IPS-18a (cell line): ENCODE results near the gene NOC2L.
"Not testable (repeated sequence)": the region's sequence is repeated elsewhere in the genome, so short reads cannot be mapped to it uniquely, and the experiment has no call there.

Experiments
- H3K27ac ChIP-seq: one replicate; pipeline ENCODE4 v1.5.1; 2013; ENCODE audit warnings: low read length
- H3K27me3 ChIP-seq: one replicate; pipeline ENCODE4 v1.6.1; 2013; ENCODE audit warnings: mild to moderate bottlenecking, low read length; ENCODE audit not compliant: control insufficient read depth, insufficient read depth
- H3K36me3 ChIP-seq: one replicate; pipeline ENCODE4 v1.6.1; 2013; ENCODE audit warnings: low read depth, low read length; ENCODE audit not compliant: control insufficient read depth
- H3K4me1 ChIP-seq: one replicate; pipeline ENCODE4 v1.6.1; 2013; ENCODE audit warnings: low read depth, low read length; ENCODE audit not compliant: control insufficient read depth
- H3K4me3 ChIP-seq: one replicate; pipeline ENCODE4 v1.5.1; 2013; ENCODE audit warnings: low read length
- H3K9ac ChIP-seq: one replicate; pipeline ENCODE4 v1.6.1; 2013; ENCODE audit warnings: mild to moderate bottlenecking, low read length, moderate library complexity
- H3K9me3 ChIP-seq: one replicate; pipeline ENCODE4 v1.6.1; 2013; ENCODE audit warnings: low read depth, low read length; ENCODE audit not compliant: control insufficient read depth

NOC2L gene

DNA sequence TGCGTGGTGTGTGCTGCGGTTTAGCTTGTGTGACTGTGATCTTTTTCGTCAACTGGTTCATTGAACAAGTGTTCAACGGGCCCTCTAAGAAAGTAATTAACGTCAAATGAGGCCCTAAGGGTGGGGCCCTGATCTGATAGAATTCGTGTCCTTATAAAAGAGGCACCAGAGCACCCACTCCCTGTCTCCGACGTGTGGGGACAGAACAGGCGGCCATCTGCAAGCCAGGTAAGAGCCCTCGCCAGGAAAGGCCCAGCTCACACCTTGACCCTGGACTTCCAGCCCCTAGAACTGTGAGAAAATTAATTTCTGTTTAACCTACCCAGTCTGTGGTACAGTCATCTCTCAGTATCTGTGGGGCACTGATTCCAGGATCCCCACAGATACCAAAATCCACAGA, 55.8 kb downstream of the NOC2L start:
- no peak overlapping the region for H3K27ac ChIP-seq
- H3K9ac ChIP-seq: no peak overlapping the region
- no peaks in the 10 kb centered on the region for H3K9me3 ChIP-seq
- H3K36me3 ChIP-seq: no peaks in the 10 kb centered on the region
- H3K27me3 ChIP-seq: peaks cover 80% of the 10 kb centered on the region
- no peak overlapping the region for H3K4me3 ChIP-seq
- no peaks in the 10 kb centered on the region for H3K4me1 ChIP-seq

DNA sequence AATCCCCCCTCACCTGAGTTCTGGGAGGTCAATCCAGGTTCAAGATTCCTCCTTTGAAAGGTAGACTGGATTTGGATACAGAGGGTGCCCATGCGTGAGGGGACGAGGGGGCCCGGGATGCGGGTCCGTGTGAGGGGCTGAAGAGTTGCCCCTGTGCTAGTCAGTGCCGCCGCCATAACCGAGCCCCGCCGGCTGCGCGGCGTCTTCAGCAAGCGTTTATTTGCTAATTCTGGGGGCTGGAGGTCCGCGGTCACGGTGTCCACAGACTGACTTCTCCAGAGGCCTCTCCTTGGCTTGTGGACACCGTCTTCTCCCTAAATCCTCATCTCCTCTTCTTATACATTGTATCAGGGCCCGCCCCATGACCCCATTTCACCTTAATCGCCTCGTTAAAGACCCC, 56.3 kb downstream of the NOC2L start:
- H3K36me3 ChIP-seq: no peaks in the 10 kb centered on the region
- H3K4me3 ChIP-seq: no peak overlapping the region
- peaks cover 80% of the 10 kb centered on the region for H3K27me3 ChIP-seq
- H3K27ac ChIP-seq: no peak overlapping the region
- no peaks in the 10 kb centered on the region for H3K4me1 ChIP-seq
- no peak overlapping the region for H3K9ac ChIP-seq
- no peaks in the 10 kb centered on the region for H3K9me3 ChIP-seq

DNA sequence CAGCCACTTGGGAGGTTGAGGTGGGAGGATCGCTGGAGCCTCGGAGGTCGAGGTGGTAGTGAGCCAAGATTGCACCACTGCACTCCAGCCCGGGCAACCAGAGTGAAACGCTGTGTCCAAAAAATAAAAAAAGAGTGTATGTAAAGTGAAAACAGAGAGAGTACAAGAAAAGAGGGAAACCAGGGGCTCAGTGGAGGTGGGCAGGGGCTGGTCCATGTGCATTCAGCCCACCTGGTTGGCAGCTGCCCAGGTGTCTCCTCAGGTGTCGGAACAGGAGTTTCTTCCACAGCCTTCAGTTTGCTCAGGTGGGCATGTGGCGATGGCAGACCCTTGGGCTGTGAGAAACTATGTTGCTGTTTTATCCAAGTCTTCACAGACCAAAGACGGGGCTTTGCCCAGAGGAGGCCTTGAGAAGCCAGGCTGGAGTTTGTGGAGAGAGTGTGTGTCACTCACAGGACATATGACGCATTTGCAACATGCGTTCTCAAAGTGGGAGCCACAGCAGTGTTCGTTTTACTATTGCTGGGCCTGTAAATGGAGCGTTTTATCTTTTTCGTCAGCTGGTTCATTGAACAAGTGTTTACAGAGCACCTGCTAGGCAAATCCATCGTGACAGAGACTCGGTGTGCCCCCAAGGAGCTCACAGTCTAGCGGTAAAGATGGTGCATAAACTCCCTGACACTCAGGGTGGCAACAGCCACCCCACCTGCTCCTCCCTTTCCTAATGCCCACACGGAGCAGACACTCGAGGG, 57.8 kb downstream of the NOC2L start:
- H3K4me1 ChIP-seq: no peaks in the 10 kb centered on the region
- peaks cover 75% of the 10 kb centered on the region for H3K27me3 ChIP-seq
- no peak overlapping the region for H3K9ac ChIP-seq
- H3K9me3 ChIP-seq: no peaks in the 10 kb centered on the region
- no peaks in the 10 kb centered on the region for H3K36me3 ChIP-seq
- H3K27ac ChIP-seq: no peak overlapping the region
- H3K4me3 ChIP-seq: no peak overlapping the region

DNA sequence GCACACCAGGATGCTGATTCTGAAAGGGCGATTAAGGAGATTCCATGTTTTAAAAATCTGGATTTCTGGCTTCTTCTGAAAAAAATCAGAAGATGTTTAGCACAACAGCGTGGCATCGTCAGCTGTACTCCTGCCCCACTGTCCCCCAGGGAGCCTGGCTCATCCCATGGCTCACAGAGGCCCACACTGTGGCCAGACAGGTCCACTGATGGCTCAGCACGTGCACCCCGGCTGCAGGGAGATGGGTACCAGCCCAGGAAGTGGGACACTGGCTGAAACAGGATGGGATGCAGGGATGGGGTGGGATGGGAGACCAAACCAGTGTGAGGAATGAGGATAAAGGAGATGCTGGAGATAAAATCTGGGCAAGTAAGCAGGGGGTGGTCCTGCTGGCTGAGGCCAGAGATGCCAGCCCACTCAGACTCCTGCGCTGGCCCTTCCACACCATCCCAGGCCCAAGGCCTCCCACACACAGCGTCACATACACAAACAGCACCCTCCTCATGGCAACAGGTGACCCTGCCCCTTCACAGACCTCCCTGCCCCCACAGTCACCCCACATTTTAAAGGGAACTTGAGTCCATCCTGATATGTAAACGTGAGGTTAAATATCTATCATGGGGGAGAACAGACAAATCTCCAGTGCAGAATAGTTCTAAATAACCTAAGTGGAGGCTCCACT, 59.3 kb downstream of the NOC2L start:
- Histone ChIP-seq H3K27me3 (peaks cover 61% of the 10 kb centered on the region), H3K9ac (no peak overlapping the region), H3K36me3 (no peaks in the 10 kb centered on the region), H3K27ac (no peak overlapping the region), H3K4me1 (no peaks in the 10 kb centered on the region), H3K4me3 (no peak overlapping the region), H3K9me3 (no peaks in the 10 kb centered on the region)

DNA sequence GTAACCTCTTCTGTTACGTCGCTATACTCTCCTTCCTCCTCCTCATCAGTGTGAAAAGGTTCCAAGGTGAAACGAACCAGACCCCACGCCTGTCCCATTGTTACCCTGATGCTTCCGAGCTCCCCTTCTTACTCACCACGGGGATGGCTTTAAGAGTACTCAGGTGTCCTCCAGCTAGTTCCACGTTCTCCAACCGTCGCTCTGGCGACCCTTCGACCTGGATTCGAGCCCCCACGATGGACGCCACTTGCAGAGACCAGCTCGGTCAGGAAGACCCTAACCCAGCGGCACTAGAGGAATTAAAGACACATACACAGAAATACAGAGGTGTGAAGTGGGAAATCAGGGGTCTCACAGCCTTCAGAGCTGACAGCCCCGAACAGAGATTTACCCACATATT, 61.1 kb downstream of the NOC2L start:
- not testable (repeated sequence) for H3K4me3 ChIP-seq, H3K27ac ChIP-seq, H3K36me3 ChIP-seq, H3K4me1 ChIP-seq, H3K9me3 ChIP-seq, H3K9ac ChIP-seq
- peaks cover 50% of the 10 kb centered on the region for H3K27me3 ChIP-seq

DNA sequence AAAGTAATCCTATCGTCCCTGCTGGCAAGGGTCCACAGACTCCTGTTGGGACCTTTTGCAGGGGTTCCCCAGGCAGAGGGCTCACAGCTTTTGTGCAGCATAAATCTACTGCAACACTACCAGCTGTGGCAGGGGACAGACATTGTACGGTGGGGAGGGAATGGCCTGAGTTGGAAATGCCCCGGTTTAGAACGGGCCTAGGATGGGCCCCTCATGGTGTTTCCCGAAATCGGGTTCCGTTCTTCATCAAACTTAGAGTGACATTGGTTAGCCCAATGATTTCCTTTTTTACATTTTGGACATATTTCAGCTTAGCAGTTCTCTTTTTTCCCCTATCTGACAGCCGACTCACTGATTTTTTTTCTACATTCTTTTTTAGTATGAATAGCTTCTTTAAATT, 61.8 kb downstream of the NOC2L start:
- Histone ChIP-seq H3K27me3 (peaks cover 47% of the 10 kb centered on the region), H3K4me3 (no peak overlapping the region), H3K27ac (no peak overlapping the region), H3K9ac (no peak overlapping the region), H3K4me1 (no peaks in the 10 kb centered on the region), H3K9me3 (no peaks in the 10 kb centered on the region), H3K36me3 (no peaks in the 10 kb centered on the region)
